Keratinocyte (primary cell): ENCODE results near the gene ELOVL5.

Source experiments
- CTCF ChIP-seq, 3 experiments: IDR thresholded peaks in 1 of 3; conservative IDR thresholded peaks in 1 of 3; optimal IDR thresholded peaks in 1 of 3; 2 replicates in 2 of 3; 3 replicates in 1 of 3; pipeline versions ENCODE3 to v1.5.1; 2011; ENCODE audit warnings: low read length in 3 of 3, mild to moderate bottlenecking in 3 of 3, moderate library complexity in 2 of 3, control low read depth in 1 of 3, inconsistent platforms in 1 of 3; ENCODE audit not compliant: insufficient read depth in 2 of 3; ENCODE audit errors: extremely low read depth in 1 of 3
- EZH2 ChIP-seq: IDR thresholded peaks from one replicate; pipeline ENCODE4 v1.6.1; 2012; ENCODE audit warnings: inconsistent platforms, mild to moderate bottlenecking, low read length, moderate library complexity

GRCh38 chr6:53220605-53221004 lies 128.1 kb downstream of the ELOVL5 start:
- TF ChIP-seq CTCF (optimal IDR thresholded peaks at IDR 0.05 in 1 of 3, IDR thresholded peaks at IDR 0.05 in 1 of 3, conservative IDR thresholded peaks at IDR 0.05 in 1 of 3; ENCODE audit: extremely low read depth in 1 of 3, insufficient read depth in 2 of 3, low read length in 3 of 3) = no peak
- no peak for TF ChIP-seq EZH2
